H1 (cell line): ENCODE measurements around the gene RGL2. TPM values are rescaled to one million over a fixed set of nuclear protein-coding genes. Genes with fewer than 3 reads are reported as not detected.

Experiments
- CTCF ChIA-PET: fragments of 300-600 bp; sonication (Branson Sonifier 250); formaldehyde crosslinking; loops from one replicate; lab custom pipeline; 2021; ENCODE audit not compliant: partially characterized antibody; lab: Charles Lee
- POLR2A ChIA-PET: fragments of 300-600 bp; sonication (Branson Sonifier 250); formaldehyde crosslinking; loops from one replicate; lab custom pipeline; 2021; ENCODE audit warnings: inconsistent platforms; ENCODE audit not compliant: partially characterized antibody; lab: Charles Lee
- DNase-seq, 2 experiments: peaks; one replicate each; pipeline versions ENCODE4 v3.0.0 to v3.0.0-alpha.2; 2010 to 2022; ENCODE audit warnings: low spot score in 2 of 2, low read depth in 1 of 2, mixed read lengths in 1 of 2
- FAIRE-seq: peaks from 2 replicates; lab custom pipeline; 2011; peaks lifted over from hg19 to GRCh38; lab: Jason Lieb, UNC
- H2AFZ ChIP-seq: 2 replicates; pipeline ENCODE4 v1.8.1; 2012; ENCODE audit warnings: low read length, inconsistent platforms
- H2AK5ac ChIP-seq: 2 replicates; pipeline ENCODE4 v1.6.1; 2013; ENCODE audit warnings: low read depth, low read length
- H2BK120ac ChIP-seq: replicated peaks from 2 replicates; pipeline ENCODE3; 2013; ENCODE audit warnings: low read depth, low read length, inconsistent platforms
- H2BK12ac ChIP-seq: 2 replicates; pipeline ENCODE4 v1.6.1; 2013; ENCODE audit warnings: low read depth, low read length
- H2BK15ac ChIP-seq: 2 replicates; pipeline ENCODE4 v1.6.1; 2013; ENCODE audit warnings: low read length
- H2BK20ac ChIP-seq: 2 replicates; pipeline ENCODE4 v1.6.1; 2013; ENCODE audit warnings: low read length
- H2BK5ac ChIP-seq: 2 replicates; pipeline ENCODE4 v1.6.1; 2013; ENCODE audit warnings: low read depth, low read length
- H3K14ac ChIP-seq: 2 replicates; pipeline ENCODE4 v1.6.1; 2013; ENCODE audit warnings: inconsistent platforms; ENCODE audit not compliant: insufficient read length
- H3K18ac ChIP-seq: 2 replicates; pipeline ENCODE4 v1.6.1; 2013; ENCODE audit warnings: low read length; ENCODE audit errors: extremely low read depth
- H3K23ac ChIP-seq: 2 replicates; pipeline ENCODE4 v1.6.1; 2013; ENCODE audit warnings: inconsistent platforms; ENCODE audit not compliant: insufficient read length
- H3K23me2 ChIP-seq: 2 replicates; pipeline ENCODE4 v1.6.1; 2013; ENCODE audit warnings: low read depth, low read length
- H3K27ac ChIP-seq: 2 replicates; pipeline ENCODE4 v1.6.1; 2011; ENCODE audit warnings: low read depth, low read length, inconsistent platforms
- H3K27me3 ChIP-seq, 4 experiments: replicated peaks in 1 of 4; 1 replicate in 1 of 4; 2 replicates in 3 of 4; pipeline versions ENCODE4 v1.6.1 to v1.8.1; 2011 to 2013; ENCODE audit warnings: low read length in 3 of 4, mild to moderate bottlenecking in 3 of 4, inconsistent platforms in 2 of 4, mixed read lengths in 2 of 4, moderate library complexity in 1 of 4; ENCODE audit not compliant: control insufficient read depth in 3 of 4, insufficient read depth in 3 of 4; ENCODE audit errors: extremely low read depth in 1 of 4
- H3K36me3 ChIP-seq, 4 experiments: 2 replicates each; pipeline versions ENCODE4 v1.6.1 to v1.8.1; 2011 to 2013; ENCODE audit warnings: mild to moderate bottlenecking in 4 of 4, low read length in 3 of 4, moderate library complexity in 2 of 4, control low read depth in 1 of 4, inconsistent platforms in 1 of 4; ENCODE audit not compliant: insufficient read depth in 4 of 4, control insufficient read depth in 2 of 4
- H3K4ac ChIP-seq: replicated peaks from 2 replicates; pipeline ENCODE3; 2013; ENCODE audit warnings: low read length, low read depth, mixed read lengths, inconsistent platforms; ENCODE audit not compliant: insufficient read length
- H3K4me1 ChIP-seq, 4 experiments: replicated peaks in 1 of 4; 1 replicate in 1 of 4; 2 replicates in 3 of 4; pipeline versions ENCODE4 v1.6.1 to v1.8.1; 2011 to 2013; ENCODE audit warnings: low read length in 3 of 4, inconsistent platforms in 2 of 4, mixed read lengths in 1 of 4; ENCODE audit not compliant: insufficient read depth in 4 of 4, control insufficient read depth in 3 of 4
- H3K4me2 ChIP-seq, 2 experiments: 2 replicates each; pipeline versions ENCODE4 v1.6.1 to v1.8.1; 2011 to 2013; ENCODE audit warnings: low read depth in 2 of 2, low read length in 2 of 2, control low read depth in 1 of 2, inconsistent platforms in 1 of 2, mild to moderate bottlenecking in 1 of 2; ENCODE audit not compliant: insufficient read depth in 1 of 2
- H3K4me3 ChIP-seq, 4 experiments: fragments of 200-600, 300-600 bp in 1 of 4; sonication (generic), shearing (Covaris generic), sonication (Bioruptor Twin) in 1 of 4; 2 replicates each; pipeline versions ENCODE4 v1.5.1 to v1.8.1; 2011 to 2016; ENCODE audit warnings: low read length in 4 of 4, low read depth in 3 of 4, control low read depth in 2 of 4, inconsistent platforms in 2 of 4, mild to moderate bottlenecking in 2 of 4, mixed read lengths in 1 of 4, moderate library complexity in 1 of 4; ENCODE audit not compliant: insufficient read depth in 2 of 4; ENCODE audit errors: extremely low read depth in 1 of 4
- H3K56ac ChIP-seq: replicated peaks from 2 replicates; pipeline ENCODE3; 2013; ENCODE audit warnings: low read depth, mild to moderate bottlenecking, mixed read lengths, low read length, inconsistent platforms; ENCODE audit not compliant: insufficient read length
- H3K79me1 ChIP-seq: 2 replicates; pipeline ENCODE4 v1.6.1; 2013; ENCODE audit warnings: low read depth, low read length, control low read depth
- H3K79me2 ChIP-seq, 2 experiments: 2 replicates each; pipeline versions ENCODE4 v1.6.1 to v1.8.1; 2012 to 2013; ENCODE audit warnings: low read length in 2 of 2, mild to moderate bottlenecking in 2 of 2, inconsistent platforms in 1 of 2; ENCODE audit not compliant: insufficient read depth in 2 of 2, control insufficient read depth in 1 of 2
- H3K9ac ChIP-seq, 4 experiments: replicated peaks in 1 of 4; 1 replicate in 1 of 4; 2 replicates in 3 of 4; pipeline versions ENCODE4 v1.6.1 to v1.8.1; 2011 to 2013; ENCODE audit warnings: low read depth in 3 of 4, low read length in 3 of 4, control low read depth in 2 of 4, mild to moderate bottlenecking in 2 of 4, moderate library complexity in 2 of 4, inconsistent platforms in 1 of 4; ENCODE audit errors: extremely low read depth in 1 of 4
- H3K9me3 ChIP-seq, 2 experiments: 2 replicates each; pipeline versions ENCODE4 v1.6.1 to v1.8.1; 2012 to 2013; ENCODE audit warnings: mild to moderate bottlenecking in 2 of 2, moderate library complexity in 2 of 2, control low read depth in 1 of 2, inconsistent platforms in 1 of 2, low read depth in 1 of 2, low read length in 1 of 2, mixed read lengths in 1 of 2; ENCODE audit not compliant: insufficient read depth in 2 of 2
- H4K20me1 ChIP-seq, 2 experiments: replicated peaks in 1 of 2; 2 replicates each; pipeline versions ENCODE3 to v1.8.1; 2011 to 2013; ENCODE audit warnings: inconsistent platforms in 2 of 2, low read length in 2 of 2, mild to moderate bottlenecking in 1 of 2; ENCODE audit not compliant: insufficient read depth in 2 of 2, control insufficient read depth in 1 of 2
- H4K5ac ChIP-seq: 2 replicates; pipeline ENCODE4 v1.6.1; 2013; ENCODE audit warnings: low read length, low read depth, mixed read lengths, inconsistent platforms; ENCODE audit not compliant: insufficient read length
- H4K8ac ChIP-seq: 2 replicates; pipeline ENCODE4 v1.8.0; 2013; ENCODE audit warnings: mild to moderate bottlenecking, moderate library complexity, low read length, inconsistent platforms; ENCODE audit not compliant: insufficient read depth; ENCODE audit errors: extremely low read depth
- H4K91ac ChIP-seq: replicated peaks from 2 replicates; pipeline ENCODE3; 2013; ENCODE audit warnings: low read length, mixed read lengths, inconsistent platforms; ENCODE audit not compliant: insufficient read length
- BCL11A ChIP-seq, 2 experiments: IDR thresholded peaks; one replicate each; pipeline ENCODE4 v1.6.1; 2011; ENCODE audit warnings: low read depth in 2 of 2, low read length in 2 of 2, mild to moderate bottlenecking in 2 of 2
- CREB1 ChIP-seq: IDR thresholded peaks from 2 replicates; pipeline ENCODE4 v1.6.1; 2012; ENCODE audit warnings: inconsistent platforms
- CTBP2 ChIP-seq: IDR thresholded peaks from 2 replicates; pipeline ENCODE4 v1.7.0; 2011; ENCODE audit warnings: borderline replicate concordance, mild to moderate bottlenecking, moderate library complexity, mixed read lengths, low read length; ENCODE audit not compliant: insufficient read depth, insufficient read length
- HDAC6 ChIP-seq: IDR thresholded peaks from one replicate; pipeline ENCODE4 v1.7.1; 2012; ENCODE audit warnings: low read depth, mild to moderate bottlenecking, inconsistent platforms, low read length, moderate library complexity
- JUND ChIP-seq: IDR thresholded peaks from 2 replicates; pipeline ENCODE4 v1.6.1; 2011; ENCODE audit warnings: mild to moderate bottlenecking, improper control_type of control experiment, low read length
- RNF2 ChIP-seq: fragments of 200-900, 300-1000 bp; sonication (generic); IDR thresholded peaks from 2 replicates; pipeline ENCODE4 v1.7.1; 2016; ENCODE audit warnings: borderline replicate concordance, low read depth, mild to moderate bottlenecking, antibody characterized with exemption, low read length; ENCODE audit not compliant: poor library complexity, severe bottlenecking; ENCODE audit errors: missing control alignments
- SP1 ChIP-seq: IDR thresholded peaks from 2 replicates; pipeline ENCODE4 v1.6.1; 2011; ENCODE audit warnings: low read depth, low read length
- WGBS, 2 experiments: shearing (Covaris generic) in 1 of 2; methylation state at CpG; one replicate each; pipeline versions ENCODE4 v1.1.6 to v1.1.7; 2013 to 2015; ENCODE audit warnings: low lambda C conversion rate in 2 of 2, mixed read lengths in 2 of 2, inconsistent platforms in 1 of 2, low coverage in 1 of 2, missing lambda C conversion rate in 1 of 2; ENCODE audit not compliant: insufficient replicate concordance in 2 of 2, insufficient coverage in 1 of 2, insufficient read length in 1 of 2; ENCODE audit errors: extremely low coverage in 1 of 2, missing lambda C conversion rate in 1 of 2; 5-methylcytosine and 5-hydroxymethylcytosine counted together
- polyA plus RNA-seq, 7 experiments: library from polyadenylated mRNA; depleted of rRNA in 3 of 7; stranded (reverse) in 5 of 7; unstranded in 2 of 7; fragments of >200 nt in 5 of 7; fragments of 200-250 nt in 2 of 7; gene quantifications; 1 replicate in 5 of 7; 2 replicates in 1 of 7; 4 replicates in 1 of 7; pipeline versions ENCODE4 v1.2.1 to v1.2.3, GENCODE V29; 2011 to 2013; ENCODE audit warnings: missing spikeins in 2 of 7, mixed read lengths in 2 of 7
- total RNA-seq: library from RNA; stranded (reverse); fragmentation: NEBNext Ultra II Directional; extraction: Animal tissue kit (Norgen Biotek cat#: 25700); gene quantifications from 2 replicates; pipeline ENCODE4 v1.2.1, GENCODE V29; 2021
- TF ChIP-seq, protein P1 (sequence below), 3 experiments: IDR thresholded peaks; 1 replicate in 2 of 3; 2 replicates in 1 of 3; pipeline versions ENCODE4 v1.5.1 to v1.6.1; 2011; ENCODE audit warnings: low read length in 3 of 3, mild to moderate bottlenecking in 3 of 3, inconsistent platforms in 2 of 3, low read depth in 1 of 3, moderate library complexity in 1 of 3; ENCODE audit not compliant: insufficient read depth in 1 of 3; ENCODE audit errors: control extremely low read depth in 1 of 3

Gene RGL2
- total and polyA plus RNA-seq, 2 of the 8 experiments (the other 6 are each of a cell fraction or from before 2014, with no cell fraction given), result 58.1 to 80.3 TPM

DNA sequence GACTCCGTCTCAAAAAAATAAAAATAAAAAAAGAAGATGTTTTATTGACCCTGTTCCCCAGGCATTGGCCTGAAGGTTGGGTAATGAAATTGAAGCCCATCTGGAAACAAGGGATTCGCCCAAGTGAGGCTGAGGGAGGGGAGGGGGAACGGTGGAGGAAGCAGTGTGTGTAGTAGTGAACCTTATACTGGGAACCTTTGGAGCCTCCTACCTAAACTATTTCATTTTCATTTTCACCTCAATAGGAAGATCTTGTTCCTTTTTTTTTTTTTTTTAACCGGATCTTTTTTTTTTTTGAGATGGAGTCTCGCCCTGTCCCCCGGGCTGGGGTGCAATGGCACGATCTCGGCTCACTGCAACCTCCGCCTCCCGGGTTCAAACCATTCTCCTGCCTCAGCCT, 32.0 kb upstream of the RGL2 start:
- H3K4me2 ChIP-seq, result no peak overlapping the region
- FAIRE-seq (no peak), DNase-seq (no peak)
- H3K79me1 ChIP-seq, result no peaks in the 10 kb centered on the region
- H3K36me3 ChIP-seq, result no peaks in the 10 kb centered on the region
- no peak overlapping the region for H3K4ac ChIP-seq
- no peak overlapping the region for H2BK15ac ChIP-seq
- no peaks in the 10 kb centered on the region for H4K20me1 ChIP-seq
- H2AK5ac ChIP-seq, result no peak overlapping the region
- H4K91ac ChIP-seq, result no peak overlapping the region
- H3K4me1 ChIP-seq, result no peaks in the 10 kb centered on the region
- TF ChIP-seq, protein P1, sequence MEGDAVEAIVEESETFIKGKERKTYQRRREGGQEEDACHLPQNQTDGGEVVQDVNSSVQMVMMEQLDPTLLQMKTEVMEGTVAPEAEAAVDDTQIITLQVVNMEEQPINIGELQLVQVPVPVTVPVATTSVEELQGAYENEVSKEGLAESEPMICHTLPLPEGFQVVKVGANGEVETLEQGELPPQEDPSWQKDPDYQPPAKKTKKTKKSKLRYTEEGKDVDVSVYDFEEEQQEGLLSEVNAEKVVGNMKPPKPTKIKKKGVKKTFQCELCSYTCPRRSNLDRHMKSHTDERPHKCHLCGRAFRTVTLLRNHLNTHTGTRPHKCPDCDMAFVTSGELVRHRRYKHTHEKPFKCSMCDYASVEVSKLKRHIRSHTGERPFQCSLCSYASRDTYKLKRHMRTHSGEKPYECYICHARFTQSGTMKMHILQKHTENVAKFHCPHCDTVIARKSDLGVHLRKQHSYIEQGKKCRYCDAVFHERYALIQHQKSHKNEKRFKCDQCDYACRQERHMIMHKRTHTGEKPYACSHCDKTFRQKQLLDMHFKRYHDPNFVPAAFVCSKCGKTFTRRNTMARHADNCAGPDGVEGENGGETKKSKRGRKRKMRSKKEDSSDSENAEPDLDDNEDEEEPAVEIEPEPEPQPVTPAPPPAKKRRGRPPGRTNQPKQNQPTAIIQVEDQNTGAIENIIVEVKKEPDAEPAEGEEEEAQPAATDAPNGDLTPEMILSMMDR (IDR thresholded peaks at IDR 0.05; ENCODE audit: control extremely low read depth in 1 of 3, insufficient read depth in 1 of 3, low read depth in 1 of 3, low read length in 3 of 3), result no peak
- TF ChIP-seq CREB1 (no peak), BCL11A (IDR thresholded peaks at IDR 0.05; ENCODE audit: low read depth in 2 of 2, low read length in 2 of 2) (no peak), SP1 (no peak), HDAC6 (no peak), CTBP2 (no peak), JUND (no peak), RNF2 (no peak)
- no peak overlapping the region for H3K56ac ChIP-seq
- H3K27ac ChIP-seq, result no peak overlapping the region
- WGBS, 2 experiments, result 84% methylated on average over 5 of the region's 10 CpGs; no CpG with 5 or more reads in 1 of the 2 experiments
- no peak overlapping the region for H2BK5ac ChIP-seq
- no peak overlapping the region for H2BK20ac ChIP-seq
- CTCF ChIA-PET, result interaction anchor here (0.7 to 1.5 kb wide), 5 partner anchors 11 to 159 kb away, joined by 3 to 5 read pairs (median 3); no protein-coding TSS in a partner anchor
- H3K23me2 ChIP-seq, result no peaks in the 10 kb centered on the region
- no peak overlapping the region for H3K18ac ChIP-seq
- no peak overlapping the region for H3K14ac ChIP-seq
- no peak overlapping the region for H3K23ac ChIP-seq
- H3K4me3 ChIP-seq, result no peak overlapping the region
- POLR2A ChIA-PET, result interaction anchor here (0.6 to 1.9 kb wide), 2 partner anchors 10 to 24 kb away, joined by 4 to 5 read pairs; no protein-coding TSS in a partner anchor
- H2BK12ac ChIP-seq, result no peak overlapping the region
- H4K5ac ChIP-seq, result no peak overlapping the region
- H4K8ac ChIP-seq, result no peak overlapping the region
- H3K79me2 ChIP-seq, result no peaks in the 10 kb centered on the region
- H3K27me3 ChIP-seq, result no peaks in the 10 kb centered on the region
- no peaks in the 10 kb centered on the region for H3K9me3 ChIP-seq
- H2AFZ ChIP-seq, result no peak overlapping the region
- no peak overlapping the region for H2BK120ac ChIP-seq
- no peak overlapping the region for H3K9ac ChIP-seq
